WTC11 (cell line): ENCODE data around the gene RNF151. TPM values are rescaled to one million over a fixed set of nuclear protein-coding genes. Genes with fewer than 3 reads are reported as not detected.
A peak's percentile ranks its signal among the peaks of the same experiment; 100 is the strongest.

Experiments used
- ATAC-seq: fragments of 200-7000 bp; cut with Tn5 transposase; 2 replicates; pipeline ENCODE4 v1.10.0; 2021; ENCODE audit warnings: mild to moderate bottlenecking, moderate library complexity
- CTCF ChIA-PET: fragments of 300-600 bp; sonication (Branson Sonifier 250); formaldehyde crosslinking; loops from one replicate; lab custom pipeline; 2021; ENCODE audit warnings: antibody characterized with exemption; lab: Charles Lee
- POLR2A ChIA-PET: fragments of 350-600 bp; sonication (Branson Sonifier 250); formaldehyde crosslinking; loops from one replicate; lab custom pipeline; 2021; ENCODE audit warnings: antibody characterized with exemption; lab: Charles Lee
- DNase-seq: peaks from one replicate; pipeline ENCODE4 v3.0.0; 2021; ENCODE audit warnings: low spot score
- H3K27ac Mint-ChIP-seq: 2 replicates; pipeline ENCODE4 v1.8.0; 2021; ENCODE audit warnings: mixed read lengths
- H3K27me3 Mint-ChIP-seq: 2 replicates; pipeline ENCODE4 v1.8.0; 2021; ENCODE audit warnings: low read depth, mild to moderate bottlenecking, moderate library complexity, mixed read lengths
- H3K36me3 Mint-ChIP-seq: 2 replicates; pipeline ENCODE4 v1.8.0; 2021; ENCODE audit warnings: mixed read lengths
- H3K4me1 Mint-ChIP-seq: 2 replicates; pipeline ENCODE4 v1.8.0; 2022; ENCODE audit warnings: mixed read lengths
- H3K4me3 Mint-ChIP-seq: 2 replicates; pipeline ENCODE4 v1.8.0; 2021; ENCODE audit warnings: mild to moderate bottlenecking, moderate library complexity, mixed read lengths
- H3K9me3 Mint-ChIP-seq: 2 replicates; pipeline ENCODE4 v1.8.0; 2021; ENCODE audit warnings: mixed read lengths
- EMX1 ChIP-seq: fragments of 250-450 bp; sonication (Bioruptor Pico); IDR thresholded peaks from 2 replicates; pipeline ENCODE4 v1.8.0; 2021; ENCODE audit warnings: mild to moderate bottlenecking
- GRHL2 ChIP-seq: fragments of 250-450 bp; sonication (Bioruptor Pico); IDR thresholded peaks from 2 replicates; pipeline ENCODE4 v1.8.0; 2022; ENCODE audit warnings: mild to moderate bottlenecking, moderate library complexity; ENCODE audit not compliant: insufficient replicate concordance, severe bottlenecking
- JUN ChIP-seq: sonication (generic); formaldehyde crosslinking; IDR thresholded peaks from 2 replicates; pipeline ENCODE4 v1.8.0; 2023; ENCODE audit warnings: mild to moderate bottlenecking, missing genetic modification reagents
- NFYB ChIP-seq: sonication (generic); formaldehyde crosslinking; conservative IDR thresholded peaks from 2 replicates; pipeline ENCODE4 v1.8.0; 2022; ENCODE audit warnings: low read depth, missing genetic modification reagents
- RORB ChIP-seq: fragments of 250-450 bp; sonication (Bioruptor Pico); IDR thresholded peaks from 2 replicates; pipeline ENCODE4 v1.9.0; 2021; ENCODE audit warnings: mild to moderate bottlenecking
- SMAD3 ChIP-seq: sonication (generic); formaldehyde crosslinking; IDR thresholded peaks from 2 replicates; pipeline ENCODE4 v1.8.0; 2022; ENCODE audit warnings: missing genetic modification reagents, mild to moderate bottlenecking, borderline replicate concordance
- ZNF138 ChIP-seq: sonication (generic); formaldehyde crosslinking; conservative IDR thresholded peaks from 2 replicates; pipeline ENCODE4 v1.8.1; 2022; ENCODE audit warnings: mild to moderate bottlenecking, moderate library complexity, missing genetic modification reagents
- ZNF416 ChIP-seq: fragments of 250-450 bp; sonication (Bioruptor Pico); IDR thresholded peaks from 2 replicates; pipeline ENCODE4 v1.9.0; 2021; ENCODE audit warnings: mild to moderate bottlenecking, inconsistent platforms
- ZNF423 ChIP-seq: fragments of 250-450 bp; sonication (Bioruptor Pico); IDR thresholded peaks from 2 replicates; pipeline ENCODE4 v2.1.2; 2022; ENCODE audit warnings: mild to moderate bottlenecking, moderate library complexity
- total RNA-seq: library from RNA; stranded (reverse); gene quantifications from 3 replicates; pipeline ENCODE4 v1.2.3, GENCODE V29; 2021
- TF ChIP-seq, protein P1 (sequence below): sonication (generic); formaldehyde crosslinking; IDR thresholded peaks from 2 replicates; pipeline ENCODE4 v1.8.0; 2022; ENCODE audit warnings: mild to moderate bottlenecking, missing genetic modification reagents
- TF ChIP-seq, protein P2 (sequence below): sonication (generic); formaldehyde crosslinking; IDR thresholded peaks from 2 replicates; pipeline ENCODE4 v1.8.0; 2023; ENCODE audit warnings: missing genetic modification reagents
- TF ChIP-seq, protein P3 (sequence below): sonication (generic); formaldehyde crosslinking; IDR thresholded peaks from 2 replicates; pipeline ENCODE4 v1.8.0; 2022; ENCODE audit warnings: mild to moderate bottlenecking, missing genetic modification reagents
- TF ChIP-seq, protein P4 (sequence below): sonication (generic); formaldehyde crosslinking; IDR thresholded peaks from 2 replicates; pipeline ENCODE4 v1.8.0; 2023; ENCODE audit warnings: mild to moderate bottlenecking, missing genetic modification reagents
- TF ChIP-seq, protein P5 (sequence below): fragments of 250-450 bp; sonication (Bioruptor Pico); IDR thresholded peaks from 2 replicates; pipeline ENCODE4 v2.1.2; 2022; ENCODE audit warnings: mild to moderate bottlenecking, moderate library complexity
- TF ChIP-seq, protein P6 (sequence below): sonication (generic); formaldehyde crosslinking; IDR thresholded peaks from 2 replicates; pipeline ENCODE4 v1.8.1; 2022; ENCODE audit warnings: missing genetic modification reagents, borderline replicate concordance
- TF ChIP-seq, protein P7 (sequence below): sonication (generic); formaldehyde crosslinking; conservative IDR thresholded peaks from 2 replicates; pipeline ENCODE4 v1.8.1; 2023; ENCODE audit warnings: mild to moderate bottlenecking, low read depth, missing genetic modification reagents, moderate library complexity
- TF ChIP-seq, protein P8 (sequence below): fragments of 250-450 bp; sonication (Bioruptor Pico); IDR thresholded peaks from 2 replicates; pipeline ENCODE4 v1.9.0; 2021; ENCODE audit warnings: mild to moderate bottlenecking
- TF ChIP-seq, protein P9 (sequence below): sonication (generic); formaldehyde crosslinking; IDR thresholded peaks from 2 replicates; pipeline ENCODE4 v1.8.1; 2023; ENCODE audit warnings: mild to moderate bottlenecking, missing genetic modification reagents
- TF ChIP-seq, protein P10 (sequence below): sonication (generic); formaldehyde crosslinking; IDR thresholded peaks from 2 replicates; pipeline ENCODE4 v1.8.1; 2023; ENCODE audit warnings: mild to moderate bottlenecking, missing genetic modification reagents, borderline replicate concordance

Gene RNF151
- total RNA-seq, 1 experiment from 2014 or later = 0.31 TPM

DNA sequence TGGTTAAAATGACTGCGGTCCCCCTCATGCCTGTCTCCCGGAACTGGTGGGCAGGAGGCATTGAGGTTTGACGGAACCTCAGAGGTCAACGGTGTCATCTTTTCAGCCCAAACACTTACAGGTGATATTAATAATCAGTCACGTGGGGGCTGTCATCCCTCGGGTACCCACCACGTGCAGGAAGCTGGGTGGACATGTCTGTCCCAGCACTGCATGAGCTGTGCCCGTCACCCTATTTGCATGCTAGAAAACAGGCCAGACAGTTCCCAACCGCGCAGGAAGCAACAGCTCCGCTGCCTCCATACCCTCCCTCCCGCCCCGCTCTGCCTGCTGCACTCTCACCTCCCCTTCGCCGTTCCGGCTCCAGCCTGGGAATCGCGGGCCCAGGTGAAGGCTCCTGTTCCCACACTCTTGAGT is 24.5 kb downstream of the RNF151 start:
- ATAC-seq = no peak
- TF ChIP-seq, protein P1, sequence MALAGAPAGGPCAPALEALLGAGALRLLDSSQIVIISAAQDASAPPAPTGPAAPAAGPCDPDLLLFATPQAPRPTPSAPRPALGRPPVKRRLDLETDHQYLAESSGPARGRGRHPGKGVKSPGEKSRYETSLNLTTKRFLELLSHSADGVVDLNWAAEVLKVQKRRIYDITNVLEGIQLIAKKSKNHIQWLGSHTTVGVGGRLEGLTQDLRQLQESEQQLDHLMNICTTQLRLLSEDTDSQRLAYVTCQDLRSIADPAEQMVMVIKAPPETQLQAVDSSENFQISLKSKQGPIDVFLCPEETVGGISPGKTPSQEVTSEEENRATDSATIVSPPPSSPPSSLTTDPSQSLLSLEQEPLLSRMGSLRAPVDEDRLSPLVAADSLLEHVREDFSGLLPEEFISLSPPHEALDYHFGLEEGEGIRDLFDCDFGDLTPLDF (CRISPR knock-in tag) = no peak
- TF ChIP-seq, protein P2, sequence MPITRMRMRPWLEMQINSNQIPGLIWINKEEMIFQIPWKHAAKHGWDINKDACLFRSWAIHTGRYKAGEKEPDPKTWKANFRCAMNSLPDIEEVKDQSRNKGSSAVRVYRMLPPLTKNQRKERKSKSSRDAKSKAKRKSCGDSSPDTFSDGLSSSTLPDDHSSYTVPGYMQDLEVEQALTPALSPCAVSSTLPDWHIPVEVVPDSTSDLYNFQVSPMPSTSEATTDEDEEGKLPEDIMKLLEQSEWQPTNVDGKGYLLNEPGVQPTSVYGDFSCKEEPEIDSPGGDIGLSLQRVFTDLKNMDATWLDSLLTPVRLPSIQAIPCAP (CRISPR knock-in tag) = no peak
- no peak for TF ChIP-seq RORB (CRISPR knock-in tag)
- TF ChIP-seq EMX1 (CRISPR knock-in tag) = no peak
- TF ChIP-seq, protein P3, sequence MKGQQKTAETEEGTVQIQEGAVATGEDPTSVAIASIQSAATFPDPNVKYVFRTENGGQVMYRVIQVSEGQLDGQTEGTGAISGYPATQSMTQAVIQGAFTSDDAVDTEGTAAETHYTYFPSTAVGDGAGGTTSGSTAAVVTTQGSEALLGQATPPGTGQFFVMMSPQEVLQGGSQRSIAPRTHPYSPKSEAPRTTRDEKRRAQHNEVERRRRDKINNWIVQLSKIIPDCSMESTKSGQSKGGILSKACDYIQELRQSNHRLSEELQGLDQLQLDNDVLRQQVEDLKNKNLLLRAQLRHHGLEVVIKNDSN (CRISPR knock-in tag) = no peak
- TF ChIP-seq, protein P4, sequence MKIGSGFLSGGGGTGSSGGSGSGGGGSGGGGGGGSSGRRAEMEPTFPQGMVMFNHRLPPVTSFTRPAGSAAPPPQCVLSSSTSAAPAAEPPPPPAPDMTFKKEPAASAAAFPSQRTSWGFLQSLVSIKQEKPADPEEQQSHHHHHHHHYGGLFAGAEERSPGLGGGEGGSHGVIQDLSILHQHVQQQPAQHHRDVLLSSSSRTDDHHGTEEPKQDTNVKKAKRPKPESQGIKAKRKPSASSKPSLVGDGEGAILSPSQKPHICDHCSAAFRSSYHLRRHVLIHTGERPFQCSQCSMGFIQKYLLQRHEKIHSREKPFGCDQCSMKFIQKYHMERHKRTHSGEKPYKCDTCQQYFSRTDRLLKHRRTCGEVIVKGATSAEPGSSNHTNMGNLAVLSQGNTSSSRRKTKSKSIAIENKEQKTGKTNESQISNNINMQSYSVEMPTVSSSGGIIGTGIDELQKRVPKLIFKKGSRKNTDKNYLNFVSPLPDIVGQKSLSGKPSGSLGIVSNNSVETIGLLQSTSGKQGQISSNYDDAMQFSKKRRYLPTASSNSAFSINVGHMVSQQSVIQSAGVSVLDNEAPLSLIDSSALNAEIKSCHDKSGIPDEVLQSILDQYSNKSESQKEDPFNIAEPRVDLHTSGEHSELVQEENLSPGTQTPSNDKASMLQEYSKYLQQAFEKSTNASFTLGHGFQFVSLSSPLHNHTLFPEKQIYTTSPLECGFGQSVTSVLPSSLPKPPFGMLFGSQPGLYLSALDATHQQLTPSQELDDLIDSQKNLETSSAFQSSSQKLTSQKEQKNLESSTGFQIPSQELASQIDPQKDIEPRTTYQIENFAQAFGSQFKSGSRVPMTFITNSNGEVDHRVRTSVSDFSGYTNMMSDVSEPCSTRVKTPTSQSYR (CRISPR knock-in tag) = no peak
- TF ChIP-seq, protein P5, sequence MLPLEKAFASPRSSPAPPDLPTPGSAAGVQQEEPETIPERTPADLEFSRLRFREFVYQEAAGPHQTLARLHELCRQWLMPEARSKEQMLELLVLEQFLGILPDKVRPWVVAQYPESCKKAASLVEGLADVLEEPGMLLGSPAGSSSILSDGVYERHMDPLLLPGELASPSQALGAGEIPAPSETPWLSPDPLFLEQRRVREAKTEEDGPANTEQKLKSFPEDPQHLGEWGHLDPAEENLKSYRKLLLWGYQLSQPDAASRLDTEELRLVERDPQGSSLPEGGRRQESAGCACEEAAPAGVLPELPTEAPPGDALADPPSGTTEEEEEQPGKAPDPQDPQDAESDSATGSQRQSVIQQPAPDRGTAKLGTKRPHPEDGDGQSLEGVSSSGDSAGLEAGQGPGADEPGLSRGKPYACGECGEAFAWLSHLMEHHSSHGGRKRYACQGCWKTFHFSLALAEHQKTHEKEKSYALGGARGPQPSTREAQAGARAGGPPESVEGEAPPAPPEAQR (CRISPR knock-in tag) = no peak
- TF ChIP-seq, protein P6, sequence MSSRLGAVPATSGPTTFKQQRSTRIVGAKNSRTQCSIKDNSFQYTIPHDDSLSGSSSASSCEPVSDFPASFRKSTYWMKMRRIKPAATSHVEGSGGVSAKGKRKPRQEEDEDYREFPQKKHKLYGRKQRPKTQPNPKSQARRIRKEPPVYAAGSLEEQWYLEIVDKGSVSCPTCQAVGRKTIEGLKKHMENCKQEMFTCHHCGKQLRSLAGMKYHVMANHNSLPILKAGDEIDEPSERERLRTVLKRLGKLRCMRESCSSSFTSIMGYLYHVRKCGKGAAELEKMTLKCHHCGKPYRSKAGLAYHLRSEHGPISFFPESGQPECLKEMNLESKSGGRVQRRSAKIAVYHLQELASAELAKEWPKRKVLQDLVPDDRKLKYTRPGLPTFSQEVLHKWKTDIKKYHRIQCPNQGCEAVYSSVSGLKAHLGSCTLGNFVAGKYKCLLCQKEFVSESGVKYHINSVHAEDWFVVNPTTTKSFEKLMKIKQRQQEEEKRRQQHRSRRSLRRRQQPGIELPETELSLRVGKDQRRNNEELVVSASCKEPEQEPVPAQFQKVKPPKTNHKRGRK (CRISPR knock-in tag) = no peak
- no peak for TF ChIP-seq JUN (CRISPR knock-in tag)
- TF ChIP-seq, protein P7, sequence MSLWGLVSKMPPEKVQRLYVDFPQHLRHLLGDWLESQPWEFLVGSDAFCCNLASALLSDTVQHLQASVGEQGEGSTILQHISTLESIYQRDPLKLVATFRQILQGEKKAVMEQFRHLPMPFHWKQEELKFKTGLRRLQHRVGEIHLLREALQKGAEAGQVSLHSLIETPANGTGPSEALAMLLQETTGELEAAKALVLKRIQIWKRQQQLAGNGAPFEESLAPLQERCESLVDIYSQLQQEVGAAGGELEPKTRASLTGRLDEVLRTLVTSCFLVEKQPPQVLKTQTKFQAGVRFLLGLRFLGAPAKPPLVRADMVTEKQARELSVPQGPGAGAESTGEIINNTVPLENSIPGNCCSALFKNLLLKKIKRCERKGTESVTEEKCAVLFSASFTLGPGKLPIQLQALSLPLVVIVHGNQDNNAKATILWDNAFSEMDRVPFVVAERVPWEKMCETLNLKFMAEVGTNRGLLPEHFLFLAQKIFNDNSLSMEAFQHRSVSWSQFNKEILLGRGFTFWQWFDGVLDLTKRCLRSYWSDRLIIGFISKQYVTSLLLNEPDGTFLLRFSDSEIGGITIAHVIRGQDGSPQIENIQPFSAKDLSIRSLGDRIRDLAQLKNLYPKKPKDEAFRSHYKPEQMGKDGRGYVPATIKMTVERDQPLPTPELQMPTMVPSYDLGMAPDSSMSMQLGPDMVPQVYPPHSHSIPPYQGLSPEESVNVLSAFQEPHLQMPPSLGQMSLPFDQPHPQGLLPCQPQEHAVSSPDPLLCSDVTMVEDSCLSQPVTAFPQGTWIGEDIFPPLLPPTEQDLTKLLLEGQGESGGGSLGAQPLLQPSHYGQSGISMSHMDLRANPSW = no peak
- TF ChIP-seq ZNF423 (CRISPR knock-in tag) = no peak
- TF ChIP-seq NFYB (CRISPR knock-in tag) = no peak
- TF ChIP-seq, protein P8, sequence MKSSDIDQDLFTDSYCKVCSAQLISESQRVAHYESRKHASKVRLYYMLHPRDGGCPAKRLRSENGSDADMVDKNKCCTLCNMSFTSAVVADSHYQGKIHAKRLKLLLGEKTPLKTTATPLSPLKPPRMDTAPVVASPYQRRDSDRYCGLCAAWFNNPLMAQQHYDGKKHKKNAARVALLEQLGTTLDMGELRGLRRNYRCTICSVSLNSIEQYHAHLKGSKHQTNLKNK (CRISPR knock-in tag) = no peak
- no peak for TF ChIP-seq GRHL2 (CRISPR knock-in tag)
- TF ChIP-seq, protein P9, sequence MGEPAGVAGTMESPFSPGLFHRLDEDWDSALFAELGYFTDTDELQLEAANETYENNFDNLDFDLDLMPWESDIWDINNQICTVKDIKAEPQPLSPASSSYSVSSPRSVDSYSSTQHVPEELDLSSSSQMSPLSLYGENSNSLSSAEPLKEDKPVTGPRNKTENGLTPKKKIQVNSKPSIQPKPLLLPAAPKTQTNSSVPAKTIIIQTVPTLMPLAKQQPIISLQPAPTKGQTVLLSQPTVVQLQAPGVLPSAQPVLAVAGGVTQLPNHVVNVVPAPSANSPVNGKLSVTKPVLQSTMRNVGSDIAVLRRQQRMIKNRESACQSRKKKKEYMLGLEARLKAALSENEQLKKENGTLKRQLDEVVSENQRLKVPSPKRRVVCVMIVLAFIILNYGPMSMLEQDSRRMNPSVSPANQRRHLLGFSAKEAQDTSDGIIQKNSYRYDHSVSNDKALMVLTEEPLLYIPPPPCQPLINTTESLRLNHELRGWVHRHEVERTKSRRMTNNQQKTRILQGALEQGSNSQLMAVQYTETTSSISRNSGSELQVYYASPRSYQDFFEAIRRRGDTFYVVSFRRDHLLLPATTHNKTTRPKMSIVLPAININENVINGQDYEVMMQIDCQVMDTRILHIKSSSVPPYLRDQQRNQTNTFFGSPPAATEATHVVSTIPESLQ = no peak
- no peak for TF ChIP-seq ZNF416 (CRISPR knock-in tag)
- TF ChIP-seq SMAD3 (CRISPR knock-in tag) = no peak
- no peak for TF ChIP-seq ZNF138 (CRISPR knock-in tag)
- TF ChIP-seq, protein P10, sequence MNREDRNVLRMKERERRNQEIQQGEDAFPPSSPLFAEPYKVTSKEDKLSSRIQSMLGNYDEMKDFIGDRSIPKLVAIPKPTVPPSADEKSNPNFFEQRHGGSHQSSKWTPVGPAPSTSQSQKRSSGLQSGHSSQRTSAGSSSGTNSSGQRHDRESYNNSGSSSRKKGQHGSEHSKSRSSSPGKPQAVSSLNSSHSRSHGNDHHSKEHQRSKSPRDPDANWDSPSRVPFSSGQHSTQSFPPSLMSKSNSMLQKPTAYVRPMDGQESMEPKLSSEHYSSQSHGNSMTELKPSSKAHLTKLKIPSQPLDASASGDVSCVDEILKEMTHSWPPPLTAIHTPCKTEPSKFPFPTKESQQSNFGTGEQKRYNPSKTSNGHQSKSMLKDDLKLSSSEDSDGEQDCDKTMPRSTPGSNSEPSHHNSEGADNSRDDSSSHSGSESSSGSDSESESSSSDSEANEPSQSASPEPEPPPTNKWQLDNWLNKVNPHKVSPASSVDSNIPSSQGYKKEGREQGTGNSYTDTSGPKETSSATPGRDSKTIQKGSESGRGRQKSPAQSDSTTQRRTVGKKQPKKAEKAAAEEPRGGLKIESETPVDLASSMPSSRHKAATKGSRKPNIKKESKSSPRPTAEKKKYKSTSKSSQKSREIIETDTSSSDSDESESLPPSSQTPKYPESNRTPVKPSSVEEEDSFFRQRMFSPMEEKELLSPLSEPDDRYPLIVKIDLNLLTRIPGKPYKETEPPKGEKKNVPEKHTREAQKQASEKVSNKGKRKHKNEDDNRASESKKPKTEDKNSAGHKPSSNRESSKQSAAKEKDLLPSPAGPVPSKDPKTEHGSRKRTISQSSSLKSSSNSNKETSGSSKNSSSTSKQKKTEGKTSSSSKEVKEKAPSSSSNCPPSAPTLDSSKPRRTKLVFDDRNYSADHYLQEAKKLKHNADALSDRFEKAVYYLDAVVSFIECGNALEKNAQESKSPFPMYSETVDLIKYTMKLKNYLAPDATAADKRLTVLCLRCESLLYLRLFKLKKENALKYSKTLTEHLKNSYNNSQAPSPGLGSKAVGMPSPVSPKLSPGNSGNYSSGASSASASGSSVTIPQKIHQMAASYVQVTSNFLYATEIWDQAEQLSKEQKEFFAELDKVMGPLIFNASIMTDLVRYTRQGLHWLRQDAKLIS = no peak

More for the DNA sequence above, 24.5 kb downstream of the RNF151 start:
- ChIA-PET POLR2A (interaction anchor here (0.6 to 1.1 kb wide), 2 partner anchors 20 to 48 kb away, joined by 3 to 4 read pairs; partner anchors contain the start of gene MSRB1), CTCF (interaction anchor here (0.9 to 6.4 kb wide), 7 partner anchors 9 to 204 kb away, joined by 3 to 59 read pairs (median 5); no protein-coding TSS in a partner anchor)
- peaks cover 24% of the 10 kb centered on the region for H3K27me3 Mint-ChIP-seq
- peak overlapping the region; percentile 48; the same call in 1 of the 2 replicates for H3K27ac Mint-ChIP-seq
- DNase-seq = no peak
- H3K4me1 Mint-ChIP-seq = peaks cover 17% of the 10 kb centered on the region
- H3K9me3 Mint-ChIP-seq = no peaks in the 10 kb centered on the region
- H3K36me3 Mint-ChIP-seq = peaks cover 5% of the 10 kb centered on the region; the same call in 1 of the 2 replicates
- peak overlapping the region; percentile 76 for H3K4me3 Mint-ChIP-seq
